Endodermal cell (in vitro differentiated cells): Measurements from ENCODE around the gene BIRC5. TPM values are rescaled to one million over a fixed set of nuclear protein-coding genes. Genes with fewer than 3 reads are reported as not detected.
A peak's percentile ranks its signal among the peaks of the same experiment; 100 is the strongest.

ENCODE experiments used
- DNase-seq: peaks from one replicate; pipeline ENCODE4 v3.0.0-alpha.2; 2017
- H3K27ac ChIP-seq: 2 replicates; pipeline ENCODE4 v1.5.1; 2013; ENCODE audit warnings: mild to moderate bottlenecking, low read depth, low read length, moderate library complexity
- H3K27me3 ChIP-seq: 2 replicates; pipeline ENCODE4 v1.6.1; 2013; ENCODE audit warnings: mild to moderate bottlenecking, low read length, moderate library complexity; ENCODE audit not compliant: insufficient read depth, control insufficient read depth, poor library complexity, severe bottlenecking
- H3K36me3 ChIP-seq: 2 replicates; pipeline ENCODE4 v1.7.0; 2013; ENCODE audit warnings: mild to moderate bottlenecking, low read length, moderate library complexity; ENCODE audit not compliant: control insufficient read depth, insufficient read depth
- H3K4me1 ChIP-seq: one replicate; pipeline ENCODE4 v1.7.0; 2013; ENCODE audit warnings: low read length; ENCODE audit not compliant: control insufficient read depth, insufficient read depth
- H3K4me3 ChIP-seq: 2 replicates; pipeline ENCODE4 v1.5.1; 2013; ENCODE audit warnings: mild to moderate bottlenecking, low read length, moderate library complexity
- H3K9ac ChIP-seq: 2 replicates; pipeline ENCODE4 v1.6.1; 2013; ENCODE audit warnings: mild to moderate bottlenecking, low read length, moderate library complexity; ENCODE audit not compliant: poor library complexity, severe bottlenecking; ENCODE audit errors: extremely low read depth
- H3K9me3 ChIP-seq: 2 replicates; pipeline ENCODE4 v1.6.1; 2013; ENCODE audit warnings: mild to moderate bottlenecking, low read length, moderate library complexity; ENCODE audit not compliant: control insufficient read depth
- H3K27ac Mint-ChIP-seq: 2 replicates; pipeline ENCODE4 v1.8.0; 2020; ENCODE audit warnings: mixed read lengths
- H3K27me3 Mint-ChIP-seq: 2 replicates; pipeline ENCODE4 v1.8.0; 2021; ENCODE audit warnings: mild to moderate bottlenecking, mixed read lengths; ENCODE audit not compliant: insufficient read depth
- H3K36me3 Mint-ChIP-seq: 2 replicates; pipeline ENCODE4 v1.8.0; 2020; ENCODE audit warnings: low read depth, mixed read lengths
- H3K4me1 Mint-ChIP-seq: 2 replicates; pipeline ENCODE4 v1.8.0; 2020; ENCODE audit warnings: mixed read lengths
- H3K4me3 Mint-ChIP-seq: 2 replicates; pipeline ENCODE4 v1.8.0; 2020; ENCODE audit warnings: mild to moderate bottlenecking, moderate library complexity, mixed read lengths
- H3K9me3 Mint-ChIP-seq: 2 replicates; pipeline ENCODE4 v1.8.0; 2020; ENCODE audit warnings: mild to moderate bottlenecking, mixed read lengths
- CTCF ChIP-seq: fragments of 200-600 bp; sonication (generic); conservative IDR thresholded peaks from 2 replicates; pipeline ENCODE4 v1.5.0; 2021; ENCODE audit warnings: antibody characterized with exemption, mild to moderate bottlenecking
- WGBS, 2 experiments: methylation state at CpG; one replicate each; pipeline versions ENCODE4 v1.1.5 to v1.1.7; 2013; ENCODE audit warnings: missing lambda C conversion rate in 2 of 2, mixed read lengths in 1 of 2; ENCODE audit not compliant: insufficient coverage in 1 of 2, insufficient read length in 1 of 2; 5-methylcytosine and 5-hydroxymethylcytosine counted together
- total RNA-seq, 2 donors: library from RNA; stranded (reverse); fragmentation: NEBNext Ultra II Directional in 1 of 2; extraction: Animal tissue kit (Norgen Biotek cat#: 25700) in 1 of 2; gene quantifications; 2 replicates in 1 of 2; 3 replicates in 1 of 2; pipeline ENCODE4 v1.2.1, GENCODE V29; 2021

Gene BIRC5
- total RNA-seq, 2 donors from 2014 or later = 59.7 to 89.6 TPM

GRCh38 chr17:78214706-78215061 lies 631 bp downstream of the BIRC5 start:
- no peaks in the 10 kb centered on the region for H3K9me3 Mint-ChIP-seq
- Histone ChIP-seq H3K9ac (peak overlapping the region; percentile 76), H3K4me1 (no peaks in the 10 kb centered on the region), H3K27ac (no peak overlapping the region), H3K36me3 (peaks cover 23% of the 10 kb centered on the region), H3K27me3 (no peaks in the 10 kb centered on the region), H3K4me3 (peak overlapping the region; percentile 98), H3K9me3 (no peaks in the 10 kb centered on the region)
- peaks cover 10% of the 10 kb centered on the region for H3K4me1 Mint-ChIP-seq
- no peak for DNase-seq
- no peak for TF ChIP-seq CTCF
- peaks cover 25% of the 10 kb centered on the region for H3K36me3 Mint-ChIP-seq
- WGBS, 2 experiments = 19 to 20% methylated on average over 3 to 5 of the region's 5 CpGs
- peak overlapping the region; percentile 87 for H3K4me3 Mint-ChIP-seq
- H3K27ac Mint-ChIP-seq = peak overlapping the region; percentile 95
- peaks cover 6% of the 10 kb centered on the region for H3K27me3 Mint-ChIP-seq

GRCh38 chr17:78219396-78220150 lies 5.5 kb downstream of the BIRC5 start:
- no peak overlapping the region for H3K9ac ChIP-seq
- Mint-ChIP-seq H3K4me1 (peaks cover 8% of the 10 kb centered on the region), H3K4me3 (no peak overlapping the region), H3K9me3 (no peaks in the 10 kb centered on the region), H3K27me3 (no peaks in the 10 kb centered on the region), H3K27ac (peak overlapping the region; percentile 74), H3K36me3 (peaks cover 49% of the 10 kb centered on the region)
- TF ChIP-seq CTCF = no peak
- no peak overlapping the region for H3K4me3 ChIP-seq
- DNase-seq = peak; percentile 66
- no peaks in the 10 kb centered on the region for H3K27me3 ChIP-seq
- 91 to 93% methylated on average over 11 of the region's 11 CpGs for WGBS, 2 experiments
- H3K27ac ChIP-seq = no peak overlapping the region
- no peaks in the 10 kb centered on the region for H3K4me1 ChIP-seq
- H3K9me3 ChIP-seq = no peaks in the 10 kb centered on the region
- peaks cover 55% of the 10 kb centered on the region for H3K36me3 ChIP-seq

- no peaks in the 10 kb centered on the region for H3K27me3 Mint-ChIP-seq
- DNase-seq = no peak
- H3K4me3 Mint-ChIP-seq = no peak overlapping the region
- no peak overlapping the region for H3K9ac ChIP-seq
- H3K36me3 ChIP-seq = peaks cover 43% of the 10 kb centered on the region
- no peaks in the 10 kb centered on the region for H3K9me3 ChIP-seq
- H3K4me3 ChIP-seq = no peak overlapping the region
- H3K4me1 ChIP-seq = no peaks in the 10 kb centered on the region
- H3K27ac ChIP-seq = no peak overlapping the region
- H3K27ac Mint-ChIP-seq = no peak overlapping the region
- H3K4me1 Mint-ChIP-seq = no peaks in the 10 kb centered on the region
- TF ChIP-seq CTCF = no peak
- H3K36me3 Mint-ChIP-seq = peaks cover 40% of the 10 kb centered on the region
- WGBS, 2 experiments = 94 to 100% methylated on average over 3 to 4 of the region's 4 CpGs
- no peaks in the 10 kb centered on the region for H3K27me3 ChIP-seq
- no peaks in the 10 kb centered on the region for H3K9me3 Mint-ChIP-seq
Measured at GRCh38 chr17:78223061-78223460, 9.0 kb downstream of the BIRC5 start.
